Measurements from ENCODE around the gene MEX3C. TPM values are rescaled to one million over a fixed set of nuclear protein-coding genes. Genes with fewer than 3 reads are reported as not detected.

MEX3C gene
- polyA plus RNA-seq, 10 donors: 30.1 to 40.4 (median 35.3) TPM

GRCh38 chr18:51193621-51194287, 3.7 kb downstream of the MEX3C start:
- DNase-seq: peak in 1 of 3 donors; percentile 29

- no peak for DNase-seq
Observed at GRCh38 chr18:51192696-51193095, 4.8 kb downstream of the MEX3C start.

GRCh38 chr18:51192026-51192425, 5.5 kb downstream of the MEX3C start:
- no peak for DNase-seq

GRCh38 chr18:51191128-51191717, 6.3 kb downstream of the MEX3C start:
- DNase-seq: no peak

GRCh38 chr18:51190000-51190399, 7.5 kb downstream of the MEX3C start:
- no peak for DNase-seq

- DNase-seq: no peak
Observed at GRCh38 chr18:51188024-51188701, 9.3 kb downstream of the MEX3C start.

- no peak for DNase-seq
Observed at GRCh38 chr18:51185075-51185474, 12.4 kb downstream of the MEX3C start.

- DNase-seq: no peak
Observed at GRCh38 chr18:51184091-51184457, 13.4 kb downstream of the MEX3C start.

- no peak for DNase-seq
Observed at GRCh38 chr18:51183372-51184090, 13.9 kb downstream of the MEX3C start.

GRCh38 chr18:51182824-51183223, 14.7 kb downstream of the MEX3C start:
- DNase-seq: no peak

GRCh38 chr18:51171625-51172259, 25.7 kb downstream of the MEX3C start:
- no peak for DNase-seq

- DNase-seq: no peak
Observed at GRCh38 chr18:51171223-51171622, 26.3 kb downstream of the MEX3C start.

GRCh38 chr18:51170664-51171063, 26.8 kb downstream of the MEX3C start:
- DNase-seq: no peak

GRCh38 chr18:51169731-51170130, 27.8 kb downstream of the MEX3C start:
- DNase-seq: no peak

GRCh38 chr18:51168960-51169662, 28.4 kb downstream of the MEX3C start:
- DNase-seq: no peak

- no peak for DNase-seq
Observed at GRCh38 chr18:51168026-51168742, 29.3 kb downstream of the MEX3C start.

GRCh38 chr18:51165296-51165695, 32.2 kb downstream of the MEX3C start:
- no peak for DNase-seq

GRCh38 chr18:51164761-51165281, 32.7 kb downstream of the MEX3C start:
- DNase-seq: no peak

GRCh38 chr18:51164342-51164741, 33.1 kb downstream of the MEX3C start:
- DNase-seq: no peak

GRCh38 chr18:51163543-51163942, 33.9 kb downstream of the MEX3C start:
- no peak for DNase-seq

GRCh38 chr18:51162617-51163016, 34.9 kb downstream of the MEX3C start:
- no peak for DNase-seq

All from muscle of back (tissue), 11 donors.